OCI-LY1 (cell line): Measurements from ENCODE around the gene TSPAN3.

Source experiments
- H2AFZ ChIP-seq: fragments of 200-600 bp; sonication (generic), shearing (Covaris generic); 2 replicates; pipeline ENCODE4 v1.6.0; 2014; ENCODE audit warnings: antibody characterized with exemption, mild to moderate bottlenecking, low read length
- H3F3A ChIP-seq: fragments of 200-600 bp; sonication (generic), shearing (Covaris generic); 2 replicates; pipeline ENCODE4 v1.6.0; 2014; ENCODE audit warnings: mild to moderate bottlenecking, antibody characterized with exemption, low read length, moderate library complexity; ENCODE audit not compliant: insufficient read depth
- H3K27ac ChIP-seq: fragments of 200-600 bp; sonication (generic); 2 replicates; pipeline ENCODE4 v1.5.1; 2014; ENCODE audit warnings: low read length, mixed run types, mild to moderate bottlenecking, low read depth; ENCODE audit not compliant: poor library complexity, severe bottlenecking
- H3K27me3 ChIP-seq: fragments of 200-600 bp; sonication (generic); 2 replicates; pipeline ENCODE4 v1.6.0; 2014; ENCODE audit warnings: antibody characterized with exemption, mild to moderate bottlenecking, low read length, moderate library complexity; ENCODE audit not compliant: insufficient read depth
- H3K36me3 ChIP-seq: fragments of 200-600 bp; sonication (generic); 2 replicates; pipeline ENCODE4 v1.6.1; 2014; ENCODE audit warnings: mild to moderate bottlenecking, antibody characterized with exemption, low read length, moderate library complexity, mixed read lengths; ENCODE audit not compliant: insufficient read depth
- H3K4me1 ChIP-seq: fragments of 200-600 bp; sonication (generic); 2 replicates; pipeline ENCODE4 v1.5.1; 2014; ENCODE audit warnings: mild to moderate bottlenecking, low read length, moderate library complexity; ENCODE audit not compliant: insufficient read depth, severe bottlenecking
- H3K4me2 ChIP-seq: fragments of 200-600 bp; sonication (generic), shearing (Covaris generic); 2 replicates; pipeline ENCODE4 v1.6.1; 2014; ENCODE audit warnings: low read length
- H3K4me3 ChIP-seq: fragments of 200-600 bp; sonication (generic); 2 replicates; pipeline ENCODE4 v1.5.1; 2014; ENCODE audit warnings: low read length, low read depth, mild to moderate bottlenecking, mixed read lengths; ENCODE audit not compliant: poor library complexity, severe bottlenecking
- H3K79me2 ChIP-seq: fragments of 200-600 bp; shearing (Covaris generic); 2 replicates; pipeline ENCODE4 v1.6.1; 2016; ENCODE audit warnings: mixed run types, low read length, mixed read lengths; ENCODE audit not compliant: insufficient read depth
- H3K9ac ChIP-seq: fragments of 200-600 bp; sonication (generic), shearing (Covaris generic); 2 replicates; pipeline ENCODE4 v1.6.1; 2014; ENCODE audit warnings: mild to moderate bottlenecking, low read length, mixed read lengths
- H3K9me2 ChIP-seq: fragments of 200-600 bp; sonication (generic), shearing (Covaris generic); 2 replicates; pipeline ENCODE4 v1.6.1; 2014; ENCODE audit warnings: low read depth, mild to moderate bottlenecking, low read length, mixed read lengths
- H3K9me3 ChIP-seq: fragments of 200-600 bp; shearing (Covaris generic); 2 replicates; pipeline ENCODE4 v1.6.1; 2014; ENCODE audit warnings: low read length, mixed read lengths
- H4K20me1 ChIP-seq: fragments of 200-600 bp; sonication (generic), shearing (Covaris generic); 2 replicates; pipeline ENCODE4 v1.6.0; 2016; ENCODE audit warnings: mild to moderate bottlenecking, low read length; ENCODE audit not compliant: insufficient read depth
- EZH2 ChIP-seq: fragments of 200-600 bp; sonication (generic), shearing (Covaris generic); IDR thresholded peaks from 2 replicates; pipeline ENCODE4 v1.8.0; 2017; ENCODE audit warnings: borderline replicate concordance, mixed run types, mild to moderate bottlenecking, antibody characterized with exemption, low read length, moderate library complexity, mixed read lengths
- TF ChIP-seq, protein P1 (sequence below): fragments of 200-600 bp; sonication (generic), shearing (Covaris generic); IDR thresholded peaks from 2 replicates; pipeline ENCODE4 v1.5.1; 2017; ENCODE audit warnings: mild to moderate bottlenecking, antibody characterized with exemption, low read length, moderate library complexity, mixed read lengths

TSPAN3 gene

DNA sequence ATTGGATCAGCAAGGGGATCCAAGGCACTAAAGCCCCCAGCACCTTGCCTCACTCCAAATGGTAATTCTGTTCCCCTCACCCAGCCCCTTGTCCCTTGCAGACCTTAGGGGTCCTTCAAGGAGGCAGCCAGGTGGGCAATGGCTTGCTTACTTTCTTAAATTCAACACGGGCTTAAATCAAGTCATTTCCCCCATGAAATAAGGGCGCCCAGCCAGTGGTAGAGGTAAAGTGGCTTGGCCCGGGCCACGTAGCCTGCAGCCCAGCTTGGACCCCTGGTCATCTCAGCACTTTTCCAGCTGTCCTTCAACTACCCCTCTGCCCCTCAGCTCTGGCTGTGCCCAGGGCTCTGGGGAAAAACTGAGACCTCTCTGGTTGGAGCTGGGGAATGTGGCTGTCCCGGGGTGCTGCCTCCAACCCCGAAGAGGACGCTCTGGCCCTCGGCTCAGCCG, 74.8 kb downstream of the TSPAN3 start:
- Histone ChIP-seq H3K79me2 (no peaks in the 10 kb centered on the region), H3K9ac (no peak overlapping the region), H4K20me1 (no peaks in the 10 kb centered on the region), H3K27me3 (no peaks in the 10 kb centered on the region), H3K9me3 (no peaks in the 10 kb centered on the region), H3K9me2 (no peaks in the 10 kb centered on the region), H2AFZ (no peak overlapping the region), H3K4me3 (peak overlapping the region; percentile 47), H3K4me2 (peak overlapping the region; percentile 57; the same call in 1 of the 2 replicates), H3F3A (no peaks in the 10 kb centered on the region), H3K4me1 (peaks cover 19% of the 10 kb centered on the region), H3K36me3 (no peaks in the 10 kb centered on the region), H3K27ac (no peak overlapping the region)
- TF ChIP-seq EZH2: no peak
- TF ChIP-seq, protein P1, sequence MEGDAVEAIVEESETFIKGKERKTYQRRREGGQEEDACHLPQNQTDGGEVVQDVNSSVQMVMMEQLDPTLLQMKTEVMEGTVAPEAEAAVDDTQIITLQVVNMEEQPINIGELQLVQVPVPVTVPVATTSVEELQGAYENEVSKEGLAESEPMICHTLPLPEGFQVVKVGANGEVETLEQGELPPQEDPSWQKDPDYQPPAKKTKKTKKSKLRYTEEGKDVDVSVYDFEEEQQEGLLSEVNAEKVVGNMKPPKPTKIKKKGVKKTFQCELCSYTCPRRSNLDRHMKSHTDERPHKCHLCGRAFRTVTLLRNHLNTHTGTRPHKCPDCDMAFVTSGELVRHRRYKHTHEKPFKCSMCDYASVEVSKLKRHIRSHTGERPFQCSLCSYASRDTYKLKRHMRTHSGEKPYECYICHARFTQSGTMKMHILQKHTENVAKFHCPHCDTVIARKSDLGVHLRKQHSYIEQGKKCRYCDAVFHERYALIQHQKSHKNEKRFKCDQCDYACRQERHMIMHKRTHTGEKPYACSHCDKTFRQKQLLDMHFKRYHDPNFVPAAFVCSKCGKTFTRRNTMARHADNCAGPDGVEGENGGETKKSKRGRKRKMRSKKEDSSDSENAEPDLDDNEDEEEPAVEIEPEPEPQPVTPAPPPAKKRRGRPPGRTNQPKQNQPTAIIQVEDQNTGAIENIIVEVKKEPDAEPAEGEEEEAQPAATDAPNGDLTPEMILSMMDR: no peak

DNA sequence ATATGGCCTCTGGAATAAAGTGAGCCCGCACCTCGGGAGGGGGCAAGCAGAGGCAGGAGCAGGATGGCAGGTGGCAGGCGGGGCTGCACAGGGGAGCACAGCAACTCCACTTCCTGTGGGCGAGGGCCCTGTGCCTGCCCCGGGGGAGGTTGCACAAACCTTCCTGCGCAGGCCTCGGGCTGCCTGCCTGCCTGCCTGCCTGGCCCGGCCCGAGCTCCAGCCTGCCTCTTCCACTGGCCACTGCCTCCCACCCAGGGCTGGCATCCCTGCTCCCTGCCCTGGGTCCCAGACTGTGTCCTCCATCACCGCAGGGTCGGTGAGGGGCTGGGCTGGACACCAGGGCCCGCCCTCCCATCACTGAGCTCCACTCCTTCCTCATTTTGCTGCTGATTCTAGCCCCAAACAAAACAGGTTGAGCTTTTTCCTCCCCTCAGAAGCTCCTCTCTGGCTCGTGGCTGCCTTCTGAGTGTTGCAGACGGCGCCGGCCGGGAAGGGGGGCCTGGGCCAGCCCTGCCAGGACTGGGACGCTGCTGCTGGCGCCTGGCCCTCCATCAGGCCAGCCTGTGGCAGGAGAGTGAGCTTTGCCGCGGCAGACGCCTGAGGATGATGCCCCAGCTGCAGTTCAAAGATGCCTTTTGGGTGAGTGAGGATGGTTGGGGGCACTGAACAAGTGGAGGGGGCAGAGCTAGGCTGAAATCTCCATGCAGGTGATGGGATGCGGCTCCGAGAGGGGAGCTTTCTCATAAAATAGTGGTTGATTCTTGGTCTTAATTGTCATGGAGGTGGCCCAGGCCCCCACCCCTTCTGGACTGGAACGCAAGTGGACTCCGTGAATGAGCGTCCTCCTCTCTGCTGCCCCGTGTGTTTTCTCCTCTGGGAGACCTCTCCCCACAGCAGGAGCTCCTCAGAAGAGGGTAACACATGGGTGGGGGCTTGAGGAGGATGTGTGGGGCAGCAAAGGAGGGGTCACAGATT, 75.7 kb downstream of the TSPAN3 start, which contains the start of gene PSTPIP1:
PSTPIP1 (plus strand) TSS at position 156 of the 975 bp plus-strand sequence; CDS start at position 604, 448 bp downstream.
- Histone ChIP-seq H2AFZ (no peak within 1 kb of the TSS), H3F3A (no peaks in the 10 kb centered on the region), H3K4me3 (peak within 1 kb of the TSS; percentile 47), H3K79me2 (no peaks in the 10 kb centered on the region), H3K27me3 (no peaks in the 10 kb centered on the region; the same call in 1 of the 2 replicates), H3K9me2 (no peaks in the 10 kb centered on the region), H3K9me3 (no peaks in the 10 kb centered on the region), H3K4me1 (peaks cover 19% of the 10 kb centered on the region), H4K20me1 (no peaks in the 10 kb centered on the region), H3K4me2 (peak within 1 kb of the TSS; percentile 57), H3K9ac (peak within 1 kb of the TSS; percentile 49; the same call in 1 of the 2 replicates), H3K36me3 (no peaks in the 10 kb centered on the region), H3K27ac (no peak within 1 kb of the TSS)
- TF ChIP-seq EZH2: no peak
- TF ChIP-seq, protein P1: no peak

DNA sequence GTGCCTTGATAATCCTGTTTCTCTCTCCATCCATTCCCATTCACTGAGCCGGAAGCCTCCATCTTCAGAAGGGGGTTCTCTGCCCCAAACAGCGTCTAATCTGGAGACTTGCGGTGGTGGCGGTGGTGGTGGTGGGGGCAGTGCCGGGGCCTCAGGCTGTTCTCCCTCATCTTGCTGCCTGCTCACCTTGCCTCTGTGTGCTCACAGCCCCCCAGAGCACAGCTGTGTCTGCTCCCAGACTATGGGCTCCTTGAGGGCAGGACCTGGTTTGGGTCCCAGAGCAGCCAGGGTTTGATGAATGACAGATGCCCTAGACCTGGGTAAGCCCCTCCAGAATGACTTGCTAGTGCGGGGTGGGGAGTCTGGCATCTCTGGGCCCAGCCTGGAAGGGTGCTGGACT, 76.4 kb downstream of the TSPAN3 start:
- Histone ChIP-seq H3K9me3 (no peaks in the 10 kb centered on the region), H3K27ac (no peak overlapping the region), H3K4me1 (peaks cover 19% of the 10 kb centered on the region), H3K36me3 (no peaks in the 10 kb centered on the region), H3K27me3 (no peaks in the 10 kb centered on the region; the same call in 1 of the 2 replicates), H3K79me2 (no peaks in the 10 kb centered on the region), H3K9ac (no peak overlapping the region; the same call in 1 of the 2 replicates), H2AFZ (no peak overlapping the region), H3K4me3 (peak overlapping the region; percentile 47), H3F3A (no peaks in the 10 kb centered on the region), H3K9me2 (no peaks in the 10 kb centered on the region), H4K20me1 (no peaks in the 10 kb centered on the region), H3K4me2 (peak overlapping the region; percentile 57; the same call in 1 of the 2 replicates)
- no peak for TF ChIP-seq EZH2
- TF ChIP-seq, protein P1: no peak
